ENCODE results near the gene KY.

KY gene

GRCh38 chr3:134643150-134643675 is 7.6 kb downstream of the KY start:
- Histone ChIP-seq H3K4me3 (no peak overlapping the region), H3K9me3 (ENCODE audit: low read depth, low read length) (no peaks in the 10 kb centered on the region), H3K9ac (ENCODE audit: insufficient read length) (no peak overlapping the region), H3K36me3 (ENCODE audit: insufficient read depth, low read length) (no peaks in the 10 kb centered on the region), H3K27ac (no peak overlapping the region)
- DNase-seq (ENCODE audit: low read depth, low spot score), result no peak
- TF ChIP-seq FOXP2 (optimal IDR thresholded peaks at IDR 0.05; ENCODE audit: control extremely low read depth, extremely low read length, insufficient read depth), result no peak
- no peak for TF ChIP-seq EZH2 (IDR thresholded peaks at IDR 0.05)
- TF ChIP-seq POLR2AphosphoS5 (IDR thresholded peaks at IDR 0.05; ENCODE audit: borderline replicate concordance, low read depth, low read length), result no peak

GRCh38 chr3:134642445-134643149 is 8.2 kb downstream of the KY start:
- Histone ChIP-seq H3K36me3 (ENCODE audit: insufficient read depth, low read length) (no peaks in the 10 kb centered on the region), H3K9ac (ENCODE audit: insufficient read length) (no peak overlapping the region), H3K4me3 (no peak overlapping the region), H3K9me3 (ENCODE audit: low read depth, low read length) (no peaks in the 10 kb centered on the region), H3K27ac (no peak overlapping the region)
- TF ChIP-seq FOXP2 (optimal IDR thresholded peaks at IDR 0.05; ENCODE audit: control extremely low read depth, extremely low read length, insufficient read depth), result no peak
- TF ChIP-seq EZH2 (IDR thresholded peaks at IDR 0.05), result no peak
- TF ChIP-seq POLR2AphosphoS5 (IDR thresholded peaks at IDR 0.05; ENCODE audit: borderline replicate concordance, low read depth, low read length), result no peak
- no peak for DNase-seq (ENCODE audit: low read depth, low spot score)

- no peaks in the 10 kb centered on the region for H3K36me3 ChIP-seq (ENCODE audit: insufficient read depth, low read length)
- H3K4me3 ChIP-seq, result no peak overlapping the region
- H3K9ac ChIP-seq (ENCODE audit: insufficient read length), result no peak overlapping the region
- no peak for DNase-seq (ENCODE audit: low read depth, low spot score)
- no peak for TF ChIP-seq FOXP2 (optimal IDR thresholded peaks at IDR 0.05; ENCODE audit: control extremely low read depth, extremely low read length, insufficient read depth)
- no peak for TF ChIP-seq EZH2 (IDR thresholded peaks at IDR 0.05)
- no peak for TF ChIP-seq POLR2AphosphoS5 (IDR thresholded peaks at IDR 0.05; ENCODE audit: borderline replicate concordance, low read depth, low read length)
- H3K27ac ChIP-seq, result no peak overlapping the region
- H3K9me3 ChIP-seq (ENCODE audit: low read depth, low read length), result no peaks in the 10 kb centered on the region
Observed at GRCh38 chr3:134641671-134642300, 9.0 kb downstream of the KY start.

- Histone ChIP-seq H3K4me3 (no peak overlapping the region), H3K36me3 (ENCODE audit: insufficient read depth, low read length) (no peaks in the 10 kb centered on the region), H3K9ac (ENCODE audit: insufficient read length) (no peak overlapping the region), H3K9me3 (ENCODE audit: low read depth, low read length) (no peaks in the 10 kb centered on the region), H3K27ac (no peak overlapping the region)
- DNase-seq (ENCODE audit: low read depth, low spot score), result peak; percentile 6
- TF ChIP-seq POLR2AphosphoS5 (IDR thresholded peaks at IDR 0.05; ENCODE audit: borderline replicate concordance, low read depth, low read length) (no peak), EZH2 (IDR thresholded peaks at IDR 0.05) (no peak), FOXP2 (optimal IDR thresholded peaks at IDR 0.05; ENCODE audit: control extremely low read depth, extremely low read length, insufficient read depth) (no peak)
Observed at GRCh38 chr3:134640872-134641470, 9.9 kb downstream of the KY start.

- no peak overlapping the region for H3K4me3 ChIP-seq
- no peak overlapping the region for H3K9ac ChIP-seq (ENCODE audit: insufficient read length)
- no peaks in the 10 kb centered on the region for H3K36me3 ChIP-seq (ENCODE audit: insufficient read depth, low read length)
- no peaks in the 10 kb centered on the region for H3K9me3 ChIP-seq (ENCODE audit: low read depth, low read length)
- DNase-seq (ENCODE audit: low read depth, low spot score), result no peak
- TF ChIP-seq FOXP2 (optimal IDR thresholded peaks at IDR 0.05; ENCODE audit: control extremely low read depth, extremely low read length, insufficient read depth), result no peak
- TF ChIP-seq POLR2AphosphoS5 (IDR thresholded peaks at IDR 0.05; ENCODE audit: borderline replicate concordance, low read depth, low read length), result no peak
- no peak for TF ChIP-seq EZH2 (IDR thresholded peaks at IDR 0.05)
- no peak overlapping the region for H3K27ac ChIP-seq
Observed at GRCh38 chr3:134640378-134640777, 10.4 kb downstream of the KY start.

GRCh38 chr3:134638385-134639030 is 12.3 kb downstream of the KY start:
- H3K9me3 ChIP-seq (ENCODE audit: low read depth, low read length), result no peaks in the 10 kb centered on the region
- no peaks in the 10 kb centered on the region for H3K36me3 ChIP-seq (ENCODE audit: insufficient read depth, low read length)
- H3K27ac ChIP-seq, result no peak overlapping the region
- TF ChIP-seq EZH2 (IDR thresholded peaks at IDR 0.05), result no peak
- no peak overlapping the region for H3K4me3 ChIP-seq
- no peak overlapping the region for H3K9ac ChIP-seq (ENCODE audit: insufficient read length)
- no peak for DNase-seq (ENCODE audit: low read depth, low spot score)

GRCh38 chr3:134636406-134636805 is 14.4 kb downstream of the KY start:
- no peak overlapping the region for H3K4me3 ChIP-seq
- no peak overlapping the region for H3K9ac ChIP-seq (ENCODE audit: insufficient read length)
- TF ChIP-seq FOXP2 (optimal IDR thresholded peaks at IDR 0.05; ENCODE audit: control extremely low read depth, extremely low read length, insufficient read depth) (no peak), EZH2 (IDR thresholded peaks at IDR 0.05) (no peak), POLR2AphosphoS5 (IDR thresholded peaks at IDR 0.05; ENCODE audit: borderline replicate concordance, low read depth, low read length) (no peak)
- DNase-seq (ENCODE audit: low read depth, low spot score), result no peak
- no peaks in the 10 kb centered on the region for H3K9me3 ChIP-seq (ENCODE audit: low read depth, low read length)
- H3K36me3 ChIP-seq (ENCODE audit: insufficient read depth, low read length), result no peaks in the 10 kb centered on the region
- H3K27ac ChIP-seq, result no peak overlapping the region

GRCh38 chr3:134630506-134630905 is 20.3 kb downstream of the KY start:
- no peak overlapping the region for H3K4me3 ChIP-seq
- TF ChIP-seq FOXP2 (optimal IDR thresholded peaks at IDR 0.05; ENCODE audit: control extremely low read depth, extremely low read length, insufficient read depth), result no peak
- no peak for TF ChIP-seq EZH2 (IDR thresholded peaks at IDR 0.05)
- no peak for TF ChIP-seq POLR2AphosphoS5 (IDR thresholded peaks at IDR 0.05; ENCODE audit: borderline replicate concordance, low read depth, low read length)
- no peak for DNase-seq (ENCODE audit: low read depth, low spot score)
- no peaks in the 10 kb centered on the region for H3K9me3 ChIP-seq (ENCODE audit: low read depth, low read length)
- no peak overlapping the region for H3K9ac ChIP-seq (ENCODE audit: insufficient read length)
- no peaks in the 10 kb centered on the region for H3K36me3 ChIP-seq (ENCODE audit: insufficient read depth, low read length)
- H3K27ac ChIP-seq, result no peak overlapping the region

Measured in SK-N-MC (cell line).